ENCODE measurements around the gene AP2S1.
A peak's percentile ranks its signal among the peaks of the same experiment; 100 is the strongest.
"Not testable (repeated sequence)": the region's sequence is repeated elsewhere in the genome, so short reads cannot be mapped to it uniquely, and the experiment has no call there.

AP2S1 gene

DNA sequence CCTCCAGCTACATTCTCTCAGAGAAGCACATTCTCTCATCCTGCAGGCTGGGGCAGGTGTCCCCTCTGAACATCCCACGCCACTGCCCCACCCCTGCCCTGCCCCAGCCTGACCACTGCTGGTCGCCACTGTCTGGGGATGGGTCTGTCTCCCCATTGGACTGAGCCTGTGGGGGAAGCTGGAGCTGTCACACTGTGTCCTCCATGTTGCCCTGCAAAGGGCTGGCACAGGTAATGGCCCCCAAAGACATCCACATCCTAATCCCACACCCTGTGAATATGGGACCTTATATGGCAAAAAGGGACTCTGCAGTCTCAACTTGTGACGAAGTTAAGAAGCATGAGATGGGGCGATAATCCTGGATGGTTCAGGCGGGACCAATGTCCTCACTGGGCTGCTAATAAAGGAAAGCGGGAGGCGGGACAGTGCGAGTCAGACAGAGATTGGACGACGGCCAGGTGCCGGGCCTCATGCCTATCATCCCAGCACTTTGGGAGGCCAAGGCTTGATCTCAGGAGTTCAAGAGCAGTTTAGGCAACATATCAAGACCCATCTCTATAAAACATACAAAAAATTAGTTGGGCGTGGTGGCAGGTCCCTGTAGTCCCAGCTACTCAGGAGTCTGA is 9.1 kb downstream of the AP2S1 start:
- DNase-seq (ENCODE audit: low spot score): no peak

DNA sequence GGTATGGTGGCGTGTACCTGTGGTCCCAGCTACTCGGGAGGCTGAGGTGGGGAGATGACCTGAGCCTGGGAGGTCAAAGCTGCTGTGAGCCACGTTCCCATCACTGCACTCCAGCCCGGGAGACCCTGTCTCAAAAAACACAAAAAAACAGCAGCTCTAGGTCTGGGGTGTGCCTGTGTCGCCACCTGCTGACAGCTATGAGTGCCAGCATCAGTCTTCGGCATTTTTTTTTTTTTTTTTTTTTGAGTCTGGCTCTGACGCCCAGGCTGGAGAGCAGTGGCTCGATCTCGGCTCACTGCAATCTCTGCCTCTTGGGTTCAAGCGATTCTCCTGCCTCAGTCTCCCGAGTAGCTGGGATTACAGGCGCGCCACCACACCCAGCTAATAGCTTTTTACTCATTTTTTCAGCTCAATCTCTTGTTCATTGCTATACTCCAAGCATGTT is 10.1 kb downstream of the AP2S1 start:
- peak; percentile 66 for DNase-seq (ENCODE audit: low spot score)

DNA sequence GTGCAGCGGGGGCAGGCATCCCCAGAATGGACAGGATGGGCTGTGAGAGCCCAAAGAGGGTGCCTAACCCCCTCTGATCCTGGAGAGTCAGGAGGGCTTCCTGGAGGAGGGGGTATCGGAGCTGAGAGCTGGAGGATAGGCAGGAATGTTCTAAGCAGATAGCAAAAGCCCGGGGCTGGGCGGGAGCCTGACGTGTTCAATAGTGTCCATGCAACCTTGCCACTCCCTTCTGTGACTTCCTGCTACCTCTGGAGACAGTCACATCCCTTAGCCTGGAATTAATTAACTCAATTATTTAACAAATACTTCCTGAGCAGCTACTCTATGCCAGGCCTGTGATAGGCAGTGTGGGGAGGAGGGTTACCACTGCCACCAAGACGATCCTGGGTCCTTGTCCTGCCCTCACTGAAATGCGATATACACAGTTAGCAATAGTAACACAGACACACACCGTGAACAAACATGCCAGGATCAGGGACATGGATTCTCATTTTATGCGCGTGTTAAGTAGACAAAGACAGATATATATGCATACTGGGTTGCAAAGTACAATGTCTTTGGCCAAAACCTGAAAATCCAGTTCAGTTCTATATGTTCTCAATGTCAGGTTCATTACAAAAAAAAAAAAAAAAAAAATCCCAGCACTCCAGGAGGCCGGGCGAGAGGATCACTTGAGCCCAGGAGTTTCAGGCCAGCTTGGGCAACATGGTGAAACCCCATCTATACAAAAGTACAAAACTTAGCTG is 10.7 kb downstream of the AP2S1 start:
- DNase-seq (ENCODE audit: low spot score): peak; percentile 9

DNA sequence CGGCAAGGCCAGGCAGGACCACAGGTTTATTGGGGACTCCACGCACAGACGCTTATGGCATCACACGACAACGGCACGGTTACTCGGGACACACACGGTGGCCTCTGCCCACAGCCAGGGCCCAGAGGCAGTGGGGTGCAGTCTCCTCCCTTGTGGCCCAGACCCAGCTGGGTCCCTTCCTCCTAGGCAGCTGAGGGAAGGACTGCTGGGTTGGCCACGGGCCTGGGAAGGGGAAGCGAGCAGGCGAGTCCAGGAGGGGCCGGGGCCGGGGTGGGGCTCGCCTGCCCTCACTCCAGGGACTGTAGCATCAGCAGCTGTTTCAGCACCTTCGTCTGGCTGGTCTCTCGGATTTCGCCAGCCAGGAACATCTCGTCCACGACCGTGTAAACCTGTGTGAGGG is 12.5 kb downstream of the AP2S1 start:
- DNase-seq (ENCODE audit: low spot score): no peak

DNA sequence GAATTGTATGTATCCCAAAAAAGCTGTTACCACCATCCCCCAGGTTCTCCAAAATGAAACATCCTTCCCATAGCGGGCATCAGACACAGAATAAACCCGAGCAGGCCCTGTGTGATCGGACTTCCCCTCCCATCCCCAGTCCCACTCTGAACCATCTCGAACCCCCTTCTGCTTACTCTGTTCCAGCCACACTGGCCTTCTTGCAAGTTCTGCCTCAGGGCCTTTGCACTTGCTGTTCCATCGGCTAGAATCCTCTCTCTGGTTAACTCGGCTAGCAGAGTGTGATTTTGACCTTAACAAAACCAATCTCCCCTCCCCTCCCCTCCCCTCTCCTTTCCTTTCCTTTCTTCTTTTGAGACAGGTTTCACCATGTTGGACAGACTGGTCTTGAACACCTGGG is 15.7 kb downstream of the AP2S1 start:
- DNase-seq (ENCODE audit: low spot score): no peak

DNA sequence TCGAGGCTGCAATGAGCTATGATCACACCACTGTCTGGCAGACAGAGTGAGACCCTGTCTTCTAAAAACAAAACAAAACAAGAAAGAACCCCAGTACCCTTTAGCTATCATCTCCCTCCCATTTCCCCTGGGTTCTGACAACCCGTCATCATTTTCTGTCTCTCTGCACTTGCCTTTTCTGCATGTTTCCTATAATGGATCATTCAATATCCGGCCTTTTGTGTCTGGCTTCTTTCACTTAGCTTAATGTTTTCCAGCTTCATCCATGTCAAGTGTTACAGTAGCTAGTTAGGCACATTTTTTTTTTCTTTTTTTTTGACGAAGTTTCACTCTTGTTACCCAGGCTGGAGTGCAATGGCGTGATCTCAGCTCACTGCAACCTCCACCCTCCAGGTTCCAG is 16.5 kb downstream of the AP2S1 start:
- no peak for DNase-seq (ENCODE audit: low spot score)

DNA sequence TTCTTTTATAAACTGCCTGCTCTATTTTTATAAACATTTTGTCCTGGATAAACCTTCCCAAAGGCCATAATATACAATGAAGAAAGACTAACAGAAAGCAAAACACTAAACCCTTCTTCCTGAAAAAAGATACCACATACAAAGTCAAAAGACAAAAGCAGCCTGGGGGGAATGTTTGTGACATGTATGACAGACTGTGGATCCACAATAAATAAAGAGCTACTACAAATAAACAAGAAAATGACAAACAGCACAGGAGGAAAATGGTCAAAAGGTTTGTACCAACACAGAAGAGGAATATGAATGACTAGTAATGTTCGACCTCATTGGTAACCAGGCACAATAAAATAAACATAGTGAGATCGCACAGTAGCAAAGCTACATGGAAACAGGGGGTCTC is 19.8 kb downstream of the AP2S1 start:
- DNase-seq (ENCODE audit: low spot score): no peak

DNA sequence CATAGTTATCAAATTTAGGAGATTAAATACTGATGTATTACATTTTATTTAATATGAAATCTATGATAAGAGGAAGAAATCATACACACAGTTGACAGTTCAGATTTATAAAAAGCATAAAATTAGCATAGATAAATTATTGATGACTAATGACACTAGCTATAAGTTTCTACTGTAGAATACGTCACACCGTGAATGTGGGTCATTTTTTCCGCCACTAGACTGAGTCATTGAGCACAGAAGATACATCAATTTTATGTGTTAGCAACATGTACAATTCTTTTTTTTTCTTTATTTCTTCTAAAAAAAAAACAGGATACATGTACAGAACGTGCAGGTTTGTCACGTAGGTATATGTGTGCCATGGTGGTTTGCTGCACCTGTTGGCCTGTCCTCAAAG is 22.2 kb downstream of the AP2S1 start:
- peak; percentile 4 for DNase-seq (ENCODE audit: low spot score)

DNA sequence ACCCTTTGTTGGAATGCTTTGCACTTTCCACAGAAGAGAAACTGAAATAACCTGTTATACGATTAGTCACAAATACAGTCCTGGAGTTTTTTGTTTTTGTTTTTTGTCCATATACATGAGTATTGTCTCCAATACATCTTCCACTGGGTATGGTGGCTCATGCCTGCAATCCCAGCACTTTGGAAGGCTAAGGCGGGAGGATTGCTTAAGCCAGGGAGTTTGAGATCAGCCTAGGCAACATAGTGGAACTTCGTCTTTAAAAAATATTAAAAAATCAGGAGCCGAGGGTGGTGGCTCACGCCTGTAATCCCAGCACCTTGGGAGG is 25.0 kb downstream of the AP2S1 start:
- DNase-seq (ENCODE audit: low spot score): no peak

DNA sequence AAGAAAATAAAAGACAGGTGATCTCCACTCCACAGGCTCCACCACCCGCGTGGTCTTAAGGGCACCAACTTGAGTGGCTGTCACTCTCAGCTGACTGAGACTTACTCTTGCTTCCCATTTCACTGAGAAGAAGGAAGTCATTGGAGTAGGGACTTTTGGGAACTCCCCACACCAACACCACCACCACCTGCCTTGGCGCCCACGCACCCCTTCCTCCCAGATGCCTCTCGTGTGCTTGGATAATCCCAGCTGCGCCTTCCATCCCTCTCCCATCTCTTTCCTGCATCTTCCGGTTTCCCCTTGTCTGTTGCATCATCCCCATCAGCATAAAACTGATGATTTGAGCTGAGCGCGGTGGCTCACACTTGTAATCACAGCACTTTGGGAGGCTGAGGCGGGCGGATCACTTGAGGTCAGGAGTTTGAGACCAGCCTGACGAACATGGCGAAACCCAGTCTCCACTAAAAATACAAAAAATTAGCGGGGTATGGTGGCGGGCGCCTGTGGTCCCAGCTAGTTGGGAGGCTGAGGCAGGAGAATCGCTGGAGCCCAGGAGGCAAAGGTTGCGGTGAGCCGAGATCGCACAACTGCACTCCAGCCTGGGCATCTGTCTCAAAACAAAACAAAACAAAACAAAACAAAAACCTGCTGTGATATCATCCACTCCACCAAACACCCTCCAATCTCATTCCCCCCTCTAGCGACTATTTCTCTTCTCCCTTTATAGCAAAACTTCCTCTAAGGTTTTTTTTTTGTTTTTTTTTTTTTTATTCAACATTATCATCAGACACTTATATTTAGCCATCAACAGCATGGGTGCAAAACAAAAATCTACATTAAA is 25.5 kb downstream of the AP2S1 start:
- DNase-seq (ENCODE audit: low spot score): no peak

DNA sequence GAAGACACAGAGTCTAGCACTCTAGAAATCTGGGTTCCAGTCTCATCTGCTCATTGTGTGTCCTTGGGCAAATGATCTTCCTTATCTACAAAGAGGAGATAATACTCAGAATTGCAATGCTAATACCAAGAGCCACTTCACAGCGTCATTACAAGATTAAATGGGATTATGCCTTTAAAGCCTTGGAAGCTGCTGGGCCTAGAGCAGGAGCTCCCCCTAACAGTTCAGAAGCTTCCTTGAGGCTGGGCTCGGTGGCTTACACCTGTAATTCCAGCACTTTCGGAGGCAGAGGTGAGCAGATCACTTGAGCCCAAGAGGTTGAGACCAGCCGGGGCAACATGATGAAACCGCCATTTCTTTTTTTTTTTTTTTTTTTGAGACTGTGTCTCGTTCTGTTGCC is 27.6 kb downstream of the AP2S1 start:
- DNase-seq (ENCODE audit: low spot score): no peak

DNA sequence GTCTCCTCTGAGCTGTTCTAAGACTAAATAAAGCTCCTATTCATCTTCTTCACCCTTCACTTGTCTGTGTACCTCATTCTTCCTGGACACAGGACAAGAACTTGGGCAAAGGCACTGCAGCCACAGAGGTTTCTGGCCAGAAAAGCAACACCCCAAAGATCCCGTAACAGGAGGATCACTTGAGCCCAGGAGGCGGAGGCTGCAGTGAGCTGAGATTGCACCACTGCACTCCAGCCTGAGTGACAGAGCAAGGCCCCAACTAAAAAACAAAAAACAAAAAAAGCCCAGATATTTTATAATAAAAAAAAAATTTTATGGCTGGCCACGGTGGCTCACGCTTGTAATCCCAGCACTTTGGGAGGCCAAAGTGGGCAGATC is 28.2 kb downstream of the AP2S1 start:
- DNase-seq (ENCODE audit: low spot score): not testable (repeated sequence)

DNA sequence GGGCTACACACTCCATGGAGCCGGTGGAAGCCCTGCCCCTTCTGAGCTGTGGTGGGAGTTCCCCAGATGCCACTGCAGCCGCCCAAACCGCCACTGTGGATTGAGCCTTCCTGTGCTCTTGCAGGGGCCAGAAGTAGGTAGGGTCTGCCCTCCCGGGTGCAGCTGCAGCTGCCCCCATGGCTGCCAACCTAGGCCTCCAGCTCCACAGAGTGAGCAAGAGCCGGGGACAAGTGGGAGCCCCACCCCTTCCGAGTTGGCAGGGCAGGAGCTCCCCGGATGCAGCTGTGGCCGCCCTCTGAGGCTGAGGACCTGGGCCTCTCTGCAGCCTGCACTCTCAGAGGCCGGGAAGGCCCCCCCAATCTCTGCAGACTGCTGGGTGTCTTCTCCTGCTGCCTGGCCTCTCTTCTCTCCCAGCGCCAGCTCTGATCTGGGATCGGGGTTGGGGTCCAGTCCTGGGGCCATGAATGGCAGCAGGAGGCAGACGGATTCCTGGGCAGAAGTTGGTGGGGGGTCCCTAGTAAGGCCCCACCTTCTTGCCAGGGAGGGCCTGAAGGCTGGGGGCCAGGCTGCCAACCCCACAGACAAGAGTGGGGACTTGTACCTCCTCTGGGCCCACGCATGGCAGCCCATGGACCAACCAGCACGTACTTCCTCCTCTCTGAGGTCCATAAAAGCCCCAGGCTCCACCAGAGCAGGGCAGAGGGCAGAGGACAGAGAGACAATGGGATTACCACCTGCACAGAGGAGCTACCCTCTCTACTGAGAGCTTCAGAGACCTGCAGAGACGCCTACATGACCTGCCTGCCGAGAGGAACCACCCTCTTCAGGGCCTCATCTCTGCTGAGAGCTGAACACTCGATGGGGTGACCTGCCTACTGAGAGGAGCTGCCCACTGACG is 28.9 kb downstream of the AP2S1 start:
- DNase-seq (ENCODE audit: low spot score): peak; percentile 2

DNA sequence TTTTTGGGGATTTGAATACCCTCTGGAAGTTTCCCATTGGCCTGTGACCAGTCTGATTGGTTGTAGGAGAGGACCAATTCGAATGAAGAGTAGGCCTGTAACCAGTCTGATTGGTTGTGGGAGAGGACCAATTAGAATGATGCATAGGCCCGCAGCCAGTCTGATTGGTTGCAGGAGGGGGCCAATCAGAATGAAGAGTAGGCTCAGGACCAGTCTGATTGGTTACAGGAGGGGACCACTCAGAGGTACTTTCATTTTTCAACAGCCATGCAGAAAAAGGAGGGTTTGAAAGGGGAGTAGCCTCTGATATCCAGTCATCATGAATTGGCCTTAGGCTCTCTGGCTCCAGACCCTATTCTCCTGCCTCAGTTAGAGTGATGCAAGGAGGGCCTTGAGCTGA is 31.8 kb downstream of the AP2S1 start:
- peak; percentile 10 for DNase-seq (ENCODE audit: low spot score)

DNA sequence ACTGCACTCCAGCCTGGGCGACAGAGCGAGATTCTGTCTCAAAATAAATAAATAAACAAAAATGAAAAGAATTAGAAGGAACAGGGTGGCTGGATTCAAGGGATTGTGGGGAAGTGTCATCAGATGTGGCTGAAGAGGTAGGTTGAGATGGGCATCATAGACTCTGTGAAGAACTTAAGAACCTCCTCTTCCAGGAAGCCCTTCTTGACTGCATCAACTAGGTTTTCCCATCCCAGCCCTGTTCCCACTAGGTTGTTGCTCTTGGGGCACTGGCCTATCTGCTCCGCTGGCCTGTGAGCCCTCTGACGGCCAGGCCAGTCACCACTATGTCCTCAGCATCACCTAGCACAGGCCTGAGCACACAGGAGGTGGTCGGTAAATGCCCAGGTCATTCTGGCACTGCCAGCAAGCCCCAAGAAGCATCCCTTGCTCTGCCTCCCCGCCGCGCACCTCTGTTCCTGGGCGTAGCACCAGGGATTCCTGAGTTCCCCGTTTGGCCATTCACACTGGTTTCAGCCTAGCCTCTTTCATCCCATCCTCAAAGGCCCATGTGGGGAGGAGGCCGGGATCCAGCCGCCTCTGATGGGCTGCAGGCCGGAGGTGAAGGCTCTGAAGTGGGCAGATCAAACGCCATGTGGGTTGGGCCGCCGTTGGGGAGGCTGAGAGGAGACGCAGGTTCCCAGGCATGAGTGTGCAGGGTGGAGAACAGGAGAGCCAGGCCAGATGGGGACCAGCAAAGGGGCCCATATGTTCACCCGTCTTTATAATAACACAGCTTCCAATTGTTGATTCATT is 34.6 kb downstream of the AP2S1 start:
- peak; percentile 4 for DNase-seq (ENCODE audit: low spot score)

DNA sequence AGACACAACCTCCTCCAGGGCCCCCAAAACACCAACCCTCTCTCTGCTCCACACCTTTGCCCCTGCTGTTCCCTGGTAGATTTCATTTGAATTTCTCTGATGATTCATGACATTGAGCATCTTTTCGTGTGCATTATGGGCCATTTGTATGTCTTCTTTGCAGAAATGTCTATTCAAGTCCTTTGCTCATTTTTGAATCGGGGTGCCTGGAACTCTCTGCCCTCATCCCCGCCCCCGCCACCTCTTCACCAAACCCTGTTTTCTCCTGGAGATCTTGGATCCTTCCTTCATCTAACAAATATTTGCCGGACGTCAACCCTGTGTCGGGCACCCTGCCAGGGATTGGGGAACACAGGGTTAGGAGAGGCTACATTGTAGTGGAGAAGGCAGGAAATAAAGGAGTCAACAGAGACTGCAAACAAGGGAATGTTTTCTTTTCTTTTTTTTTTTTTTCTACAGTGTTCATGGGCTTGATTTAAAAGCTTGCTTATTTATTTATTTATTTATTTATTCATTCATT is 36.7 kb downstream of the AP2S1 start:
- peak; percentile 48 for DNase-seq (ENCODE audit: low spot score)

DNA sequence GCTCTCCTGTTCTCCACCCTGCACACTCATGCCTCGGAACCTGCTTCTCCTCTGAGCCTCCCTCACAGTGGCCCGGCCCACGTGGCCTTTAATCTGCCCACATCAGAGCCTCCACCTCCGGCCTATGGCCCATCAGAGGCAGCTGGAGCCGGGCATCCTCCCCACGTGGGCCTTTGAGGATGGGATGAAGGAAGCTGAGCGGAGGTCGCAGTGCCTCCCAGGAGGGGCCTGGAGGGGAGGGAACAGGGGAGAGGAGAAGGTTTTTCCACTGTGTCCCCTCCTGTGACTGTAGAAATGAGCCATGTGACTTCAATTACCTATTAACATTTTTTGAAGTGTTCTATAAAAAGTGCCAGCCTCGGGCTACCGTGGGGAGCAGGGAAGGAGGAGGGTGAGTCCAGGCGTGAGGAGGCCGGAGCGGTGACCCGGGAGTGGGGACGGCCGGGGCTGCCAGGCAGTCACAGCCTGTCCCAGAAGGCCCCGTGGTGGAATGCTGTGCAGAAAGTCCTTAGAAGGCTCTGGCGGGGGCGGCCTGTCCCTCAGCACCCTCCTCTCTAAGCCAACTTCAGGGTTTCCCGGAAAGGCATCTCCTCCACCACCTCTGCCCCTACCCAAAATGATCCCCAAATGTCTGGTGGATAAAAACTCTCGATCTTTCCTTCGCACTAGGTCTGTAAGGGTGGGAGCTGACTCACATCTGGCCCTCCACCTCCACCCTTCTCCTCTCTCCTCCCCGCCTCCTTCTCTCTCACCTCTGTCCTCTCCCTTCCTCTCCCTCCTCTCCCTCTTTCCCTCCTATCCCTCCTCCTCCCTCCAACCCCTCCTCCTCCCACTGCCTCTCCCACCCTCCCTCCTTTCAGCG is 37.4 kb downstream of the AP2S1 start:
- peak; percentile 4 for DNase-seq (ENCODE audit: low spot score)

DNA sequence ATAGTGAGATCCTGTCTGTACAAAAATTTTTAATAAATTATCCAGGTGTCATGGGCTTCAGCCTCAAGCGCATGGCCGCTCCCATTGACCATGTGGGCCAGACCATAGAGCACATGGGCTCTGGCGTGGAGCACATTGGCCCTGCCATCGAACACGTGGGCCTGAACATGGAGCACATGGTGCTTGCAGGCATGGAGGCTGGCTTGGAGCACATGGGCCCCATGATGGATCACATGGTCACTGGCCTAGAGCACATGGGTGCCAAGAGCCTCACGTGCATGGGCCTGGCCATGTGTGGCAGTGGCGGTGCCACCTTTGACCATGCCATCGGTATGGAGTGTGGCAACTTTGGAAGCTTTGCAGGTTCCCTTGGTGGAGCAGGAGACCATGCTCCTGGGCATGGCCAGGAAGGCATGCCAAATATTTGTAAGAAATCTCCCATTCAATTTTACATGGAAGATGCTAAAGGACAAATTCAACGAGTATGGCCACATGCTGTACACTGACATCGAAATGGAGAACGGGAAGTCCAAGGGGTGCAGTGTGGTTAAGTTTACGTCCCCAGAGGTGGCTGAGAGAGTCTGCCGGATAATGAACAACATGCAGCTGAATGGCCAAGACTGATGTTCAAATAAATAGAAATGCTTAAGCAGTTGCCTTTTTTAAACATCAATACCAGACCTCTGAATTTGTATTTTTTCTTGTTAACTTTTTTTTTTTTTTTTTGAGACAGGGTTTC is 40.9 kb downstream of the AP2S1 start:
- DNase-seq (ENCODE audit: low spot score): no peak

DNA sequence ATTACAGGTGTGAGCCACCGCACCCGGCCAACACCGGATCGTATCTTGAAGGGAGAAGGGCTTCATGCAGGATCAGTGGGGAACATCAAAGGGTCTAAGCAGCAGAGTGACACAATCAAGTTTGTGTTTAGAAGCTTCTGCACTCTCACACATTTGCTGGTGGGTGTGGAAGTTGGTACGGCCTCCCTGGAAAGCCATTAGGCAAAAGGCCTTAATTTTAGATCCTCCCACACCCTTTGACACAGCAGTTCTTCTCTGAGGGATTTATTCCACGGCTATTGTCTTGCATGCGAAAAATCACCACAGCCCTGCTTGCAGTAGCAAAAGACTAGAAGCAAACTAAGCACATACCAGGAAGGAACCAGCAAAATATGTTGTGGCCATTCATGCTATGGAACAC is 44.0 kb downstream of the AP2S1 start:
- DNase-seq (ENCODE audit: low spot score): no peak

Measured in AG20443 (cell line).